Mammary epithelial cell (primary cell): ENCODE data around the gene SLC22A16.

Source experiments
- CTCF ChIP-seq, 2 donors: IDR thresholded peaks in 1 of 2; conservative IDR thresholded peaks in 1 of 2; 2 replicates each; pipeline ENCODE4 v1.5.1; 2011 to 2012; ENCODE audit warnings: inconsistent platforms in 2 of 2, low read length in 2 of 2, mild to moderate bottlenecking in 2 of 2, control low read depth in 1 of 2, low read depth in 1 of 2; ENCODE audit not compliant: insufficient read depth in 1 of 2; ENCODE audit errors: extremely low read depth in 1 of 2
- EZH2 ChIP-seq: IDR thresholded peaks from 2 replicates; pipeline ENCODE4 v1.6.1; 2012; ENCODE audit warnings: low read length, inconsistent platforms, borderline replicate concordance

DNA sequence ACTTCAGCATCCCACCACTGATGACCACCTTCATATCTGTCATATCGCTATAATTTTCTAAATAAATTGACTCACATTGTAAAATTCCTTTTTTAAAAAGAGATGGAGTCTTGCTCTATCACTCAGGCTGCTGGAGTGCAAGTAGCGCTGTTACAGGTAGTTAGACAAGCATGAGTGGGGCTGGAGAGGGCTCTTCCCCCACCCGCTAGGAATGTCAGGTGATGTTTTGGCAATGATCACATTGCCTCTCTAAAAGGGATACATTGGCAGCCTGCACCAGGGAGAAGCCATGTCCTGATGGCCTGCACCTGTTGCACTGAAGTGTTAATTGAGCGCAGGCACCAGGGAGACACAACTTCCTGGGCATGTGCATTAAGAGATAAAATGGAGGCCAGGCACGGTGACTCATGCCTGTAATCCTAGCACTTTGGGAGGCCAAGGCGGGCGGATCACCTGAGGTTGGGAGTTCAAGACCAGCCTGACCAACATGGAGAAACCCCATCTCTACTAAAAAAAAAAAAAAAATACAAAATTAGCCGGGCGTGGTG is 16.9 kb upstream of the SLC22A16 start:
- no peak for TF ChIP-seq CTCF (conservative IDR thresholded peaks at IDR 0.05 in 1 of 2, IDR thresholded peaks at IDR 0.05 in 1 of 2; ENCODE audit: extremely low read depth in 1 of 2, insufficient read depth in 1 of 2, low read depth in 1 of 2, low read length in 2 of 2)
- TF ChIP-seq EZH2, result no peak
